Stimulated activated CD8-positive, alpha-beta memory T cell treated with anti-CD3 and anti-CD28 coated beads, Interleukin-4, amount 100 ng/mL, for 4 hours (primary cell): ENCODE data around the gene GPR132.
A peak's percentile ranks its signal among the peaks of the same experiment; 100 is the strongest.
"Not testable (repeated sequence)": the region's sequence is repeated elsewhere in the genome, so short reads cannot be mapped to it uniquely, and the experiment has no call there.

ENCODE experiments used
- DNase-seq, 2 donors: peaks; one replicate each; pipeline ENCODE4 v3.0.0-alpha.2; 2020; ENCODE audit warnings: low read depth in 2 of 2, low spot score in 1 of 2

The GPR132 gene

GRCh38 chr14:105076296-105076804, 11.1 kb upstream of the GPR132 start:
- no peak for DNase-seq

- DNase-seq: no peak
These were observed 10.4 kb upstream of the GPR132 start for GRCh38 chr14:105075379-105076295.

- no peak for DNase-seq
These were observed 9.4 kb upstream of the GPR132 start for GRCh38 chr14:105074601-105075053.

GRCh38 chr14:105073720-105074600, 8.7 kb upstream of the GPR132 start:
- DNase-seq: no peak

- DNase-seq: no peak
These were observed 7.9 kb upstream of the GPR132 start for GRCh38 chr14:105072892-105073719.

- DNase-seq: no peak
These were observed 7.2 kb upstream of the GPR132 start for GRCh38 chr14:105072381-105072861.

- DNase-seq: no peak
These were observed 6.7 kb upstream of the GPR132 start for GRCh38 chr14:105071942-105072341.

GRCh38 chr14:105071326-105071725, 6.1 kb upstream of the GPR132 start:
- no peak for DNase-seq

GRCh38 chr14:105070760-105071137, 5.5 kb upstream of the GPR132 start:
- no peak for DNase-seq

- no peak for DNase-seq
These were observed 4.9 kb upstream of the GPR132 start for GRCh38 chr14:105069871-105070759.

- no peak for DNase-seq
These were observed 4.3 kb upstream of the GPR132 start for GRCh38 chr14:105069522-105069870.

GRCh38 chr14:105068818-105069217, 3.6 kb upstream of the GPR132 start:
- DNase-seq: no peak

- no peak for DNase-seq
These were observed 2.7 kb upstream of the GPR132 start for GRCh38 chr14:105067969-105068301.

- DNase-seq: peak in 1 of 2 donors; percentile 48
These were observed 2.1 kb upstream of the GPR132 start for GRCh38 chr14:105067140-105067968.

GRCh38 chr14:105066240-105067071, 1.2 kb upstream of the GPR132 start:
- no peak for DNase-seq

GRCh38 chr14:105064721-105065143, 498 bp downstream of the GPR132 start:
- no peak for DNase-seq

GRCh38 chr14:105064001-105064400, 1.2 kb downstream of the GPR132 start:
- no peak for DNase-seq

- DNase-seq: not testable (repeated sequence)
These were observed 1.7 kb downstream of the GPR132 start for GRCh38 chr14:105063506-105063905.
